Ovary (tissue), 9 donors: ENCODE measurements around the gene OVAAL. TPM values are rescaled to one million over a fixed set of nuclear protein-coding genes. Genes with fewer than 3 reads are reported as not detected.

Experiments
- DNase-seq, 5 donors: peaks; one replicate each; pipeline ENCODE4 v3.0.0-alpha.2; 2019 to 2020
- H3K27ac ChIP-seq, 2 donors: fragments of 200-600 bp; one replicate each; pipeline versions ENCODE4 v1.5.1 to v1.8.0; 2019 to 2022
- H3K27me3 ChIP-seq: fragments of 200-600 bp; one replicate; pipeline ENCODE4 v1.8.0; 2022
- H3K36me3 ChIP-seq: fragments of 200-600 bp; sonication (generic); one replicate; pipeline ENCODE4 v1.5.1; 2019
- H3K4me1 ChIP-seq: one replicate; pipeline ENCODE4 v1.8.1; 2013; ENCODE audit warnings: mild to moderate bottlenecking, moderate library complexity; ENCODE audit not compliant: insufficient read depth
- H3K4me3 ChIP-seq: fragments of 200-600 bp; sonication (generic); one replicate; pipeline ENCODE4 v1.5.1; 2017
- H3K9me3 ChIP-seq, 2 donors: fragments of 200-600 bp in 1 of 2; sonication (generic) in 1 of 2; one replicate each; pipeline versions ENCODE4 v1.5.1 to v1.8.1; 2013 to 2019; ENCODE audit warnings: mild to moderate bottlenecking in 1 of 2, moderate library complexity in 1 of 2
- EP300 ChIP-seq: sonication (generic); formaldehyde crosslinking; IDR thresholded peaks from one replicate; pipeline ENCODE4 v1.6.1; 2017; ENCODE audit warnings: antibody characterized with exemption
- POLR2A ChIP-seq: fragments of 450-650 bp; IDR thresholded peaks from one replicate; pipeline ENCODE4 v1.6.1; 2017; ENCODE audit warnings: antibody characterized with exemption, mild to moderate bottlenecking, moderate library complexity
- WGBS, 3 donors: extraction: QIAGEN DNeasy Blood & Tissue Kit in 1 of 3; methylation state at CpG; one replicate each; pipeline versions ENCODE4 v1.1.5 to v1.1.7; 2013 to 2017; 5-methylcytosine and 5-hydroxymethylcytosine counted together
- intact Hi-C, 4 donors: fragments of 100-400 bp; cut with DNase I; formaldehyde crosslinking; loops; one replicate each; pipeline versions ENCODE4 v1.11.0 to v1.15.1; 2022 to 2023
- polyA plus RNA-seq, 2 donors: library from polyadenylated mRNA; stranded (reverse); fragments of 200-250 nt in 1 of 2; fragments of 350-450 nt in 1 of 2; fragmentation: Illumina TruSeq in 1 of 2; extraction: RNeasy Lipid Tissue Mini Kit (QIAGEN cat#74804) in 1 of 2; gene quantifications; one replicate each; pipeline ENCODE4 v1.2.3, GENCODE V29; 2013 to 2014
- total RNA-seq, 7 donors: library from RNA; depleted of rRNA in 2 of 7; stranded (reverse); fragments of >200 nt in 2 of 7; fragmentation: NEBNext Ultra II Directional in 3 of 7; extraction: Animal tissue kit (Norgen Biotek cat#: 25700) in 3 of 7; gene quantifications; one replicate each; pipeline versions ENCODE4 v1.1.0 to v1.2.4, GENCODE V29; 2016 to 2023
- TF ChIP-seq, protein P1 (sequence below), 3 donors: fragments of 450-650 bp in 2 of 3; fragments of 200-600 bp in 1 of 3; IDR thresholded peaks; one replicate each; pipeline versions ENCODE4 v1.5.1 to v1.8.0; 2016 to 2022; ENCODE audit warnings: antibody characterized with exemption in 3 of 3, mild to moderate bottlenecking in 1 of 3
- donor health status: DM: no; HTN: no; CAD: no; lungs with moderate emphysema.
- donor health status: DM: no; HTN: no; CAD: no.
- donor health status: Bipolar disorder and iron deficiency.
- donor health status: DM: yes; HTN: yes; CAD: no.
- donor health status: DM: no; HTN: no; CAD: no.
- donor health status: DM: yes; HTN: yes; CAD: no.

The OVAAL gene
- total and polyA plus RNA-seq, 9 donors: not detected

GRCh38 chr1:180524160-180524914 lies 34.4 kb upstream of the OVAAL start:
- DNase-seq: no peak
- TF ChIP-seq, protein P1, sequence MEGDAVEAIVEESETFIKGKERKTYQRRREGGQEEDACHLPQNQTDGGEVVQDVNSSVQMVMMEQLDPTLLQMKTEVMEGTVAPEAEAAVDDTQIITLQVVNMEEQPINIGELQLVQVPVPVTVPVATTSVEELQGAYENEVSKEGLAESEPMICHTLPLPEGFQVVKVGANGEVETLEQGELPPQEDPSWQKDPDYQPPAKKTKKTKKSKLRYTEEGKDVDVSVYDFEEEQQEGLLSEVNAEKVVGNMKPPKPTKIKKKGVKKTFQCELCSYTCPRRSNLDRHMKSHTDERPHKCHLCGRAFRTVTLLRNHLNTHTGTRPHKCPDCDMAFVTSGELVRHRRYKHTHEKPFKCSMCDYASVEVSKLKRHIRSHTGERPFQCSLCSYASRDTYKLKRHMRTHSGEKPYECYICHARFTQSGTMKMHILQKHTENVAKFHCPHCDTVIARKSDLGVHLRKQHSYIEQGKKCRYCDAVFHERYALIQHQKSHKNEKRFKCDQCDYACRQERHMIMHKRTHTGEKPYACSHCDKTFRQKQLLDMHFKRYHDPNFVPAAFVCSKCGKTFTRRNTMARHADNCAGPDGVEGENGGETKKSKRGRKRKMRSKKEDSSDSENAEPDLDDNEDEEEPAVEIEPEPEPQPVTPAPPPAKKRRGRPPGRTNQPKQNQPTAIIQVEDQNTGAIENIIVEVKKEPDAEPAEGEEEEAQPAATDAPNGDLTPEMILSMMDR (IDR thresholded peaks at IDR 0.05): no peak
- no peak for TF ChIP-seq POLR2A
- TF ChIP-seq EP300: no peak
- Histone ChIP-seq H3K4me1 (no peaks in the 10 kb centered on the region), H3K27ac (no peak overlapping the region), H3K27me3 (no peaks in the 10 kb centered on the region), H3K4me3 (no peak overlapping the region), H3K36me3 (no peaks in the 10 kb centered on the region), H3K9me3 (no peaks in the 10 kb centered on the region)
- intact Hi-C loops: loop anchor here (10.0 kb wide), 3 partner anchors 630 to 650 kb away; no protein-coding TSS in a partner anchor
- WGBS, 3 donors: 63 to 71% (median 67%) methylated on average over 7 of the region's 7 CpGs

DNA sequence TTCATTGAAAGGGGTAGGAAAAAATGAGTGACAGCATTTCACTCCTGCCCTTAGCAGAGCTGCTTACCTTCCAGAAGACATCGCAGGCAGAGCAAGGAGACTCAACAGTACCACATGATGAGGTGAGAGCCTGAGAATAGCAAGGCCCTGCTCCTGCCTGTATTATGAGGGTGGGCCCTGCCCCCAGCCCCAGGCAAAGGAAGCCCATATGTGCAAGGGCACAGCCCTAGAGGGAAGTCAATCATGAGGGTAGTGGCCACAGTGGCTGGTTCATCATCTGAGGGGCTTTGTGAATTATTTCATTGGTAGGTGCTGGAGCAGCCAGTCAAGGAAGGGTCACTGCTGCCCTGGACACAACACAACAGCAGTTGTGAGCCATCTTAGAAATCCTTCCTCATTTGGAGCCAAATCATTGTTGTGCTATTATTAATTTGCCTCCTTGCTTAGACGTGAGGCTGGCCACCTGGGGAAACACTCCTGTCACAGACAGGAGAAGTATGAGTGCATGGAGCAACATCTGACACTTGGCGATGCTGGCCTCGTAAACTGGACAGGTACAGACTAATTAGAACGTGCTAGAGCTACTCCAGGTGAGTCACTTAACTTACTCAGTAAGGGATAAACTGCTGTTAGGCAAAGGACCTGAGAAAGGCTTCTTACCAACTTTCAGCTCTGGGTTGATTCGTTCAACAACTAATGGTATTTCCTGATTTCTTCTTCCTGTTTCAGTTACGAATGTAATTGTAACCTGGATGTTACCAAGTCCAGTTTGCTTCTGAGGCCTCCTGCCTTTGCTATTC lies 33.6 kb upstream of the OVAAL start:
- H3K9me3 ChIP-seq: no peaks in the 10 kb centered on the region
- no peaks in the 10 kb centered on the region for H3K27me3 ChIP-seq
- H3K27ac ChIP-seq: no peak overlapping the region
- intact Hi-C loops: loop anchor here (10.0 kb wide), 3 partner anchors 630 to 650 kb away; no protein-coding TSS in a partner anchor
- DNase-seq: no peak
- H3K4me3 ChIP-seq: no peak overlapping the region
- 67 to 74% (median 67%) methylated on average over 7 of the region's 7 CpGs for WGBS, 3 donors
- no peak for TF ChIP-seq EP300
- TF ChIP-seq, protein P1 (IDR thresholded peaks at IDR 0.05): no peak
- TF ChIP-seq POLR2A: no peak
- H3K36me3 ChIP-seq: no peaks in the 10 kb centered on the region
- no peaks in the 10 kb centered on the region for H3K4me1 ChIP-seq

- 19 to 23% (median 20%) methylated on average over 2 of the region's 2 CpGs for WGBS, 3 donors
- Histone ChIP-seq H3K27me3 (no peaks in the 10 kb centered on the region), H3K4me3 (no peak overlapping the region), H3K36me3 (no peaks in the 10 kb centered on the region), H3K27ac (no peak overlapping the region), H3K9me3 (no peaks in the 10 kb centered on the region), H3K4me1 (no peaks in the 10 kb centered on the region)
- intact Hi-C loops: loop anchor here (10.0 kb wide), 3 partner anchors 629 to 649 kb away; no protein-coding TSS in a partner anchor
- TF ChIP-seq, protein P1 (IDR thresholded peaks at IDR 0.05): no peak
- no peak for TF ChIP-seq EP300
- TF ChIP-seq POLR2A: no peak
- DNase-seq: no peak
Observed at GRCh38 chr1:180525715-180526039, 33.1 kb upstream of the OVAAL start.

GRCh38 chr1:180527101-180527669 lies 31.6 kb upstream of the OVAAL start:
- Histone ChIP-seq H3K4me1 (no peaks in the 10 kb centered on the region), H3K9me3 (no peaks in the 10 kb centered on the region), H3K27ac (no peak overlapping the region), H3K27me3 (no peaks in the 10 kb centered on the region), H3K36me3 (no peaks in the 10 kb centered on the region), H3K4me3 (no peak overlapping the region)
- no peak for DNase-seq
- WGBS, 3 donors: 44 to 52% (median 51%) methylated on average over 5 of the region's 5 CpGs
- no peak for TF ChIP-seq POLR2A
- no peak for TF ChIP-seq EP300
- TF ChIP-seq, protein P1 (IDR thresholded peaks at IDR 0.05): no peak
- intact Hi-C loops: loop anchor here (10.0 kb wide), 3 partner anchors 628 to 648 kb away; no protein-coding TSS in a partner anchor
